HepG2 (cell line): ENCODE data around the gene AGAP1. TPM values are rescaled to one million over a fixed set of nuclear protein-coding genes. Genes with fewer than 3 reads are reported as not detected.

Experiments
- ATAC-seq: fragments of 200-7000 bp; cut with Tn5 transposase; 3 replicates; pipeline ENCODE4 v1.9.1; 2020; ENCODE audit warnings: mild to moderate bottlenecking, moderate library complexity
- BruUV-seq: library from RNA; stranded (reverse); fragments of 400-500 nt; replicated peaks from 2 replicates; lab custom pipeline; 2021; lab: Mats Ljungman, UMichigan
- CTCF ChIA-PET: fragments of 300-600 bp; formaldehyde crosslinking; extraction: SDS; loops from one replicate; lab custom pipeline; 2021; ENCODE audit warnings: low total read pairs, inconsistent platforms, low intra/inter-chr PET ratio; lab: Yijun Ruan, JAX
- POLR2A ChIA-PET: fragments of 350-600 bp; sonication (Branson Sonifier 250); formaldehyde crosslinking; loops from one replicate; lab custom pipeline; 2020; ENCODE audit warnings: antibody characterized with exemption, inconsistent platforms; lab: Yijun Ruan, JAX
- DNase-seq: peaks from one replicate; pipeline ENCODE4 v3.0.0-alpha.2; 2015; ENCODE audit warnings: low spot score
- FAIRE-seq: peaks from 3 replicates; lab custom pipeline; 2011; peaks lifted over from hg19 to GRCh38; lab: Jason Lieb, UNC
- H2AFZ ChIP-seq: one replicate; pipeline ENCODE4 v1.6.1; 2011; ENCODE audit warnings: low read length, inconsistent platforms
- H3K27ac ChIP-seq: fragments of 300-600 bp; 3 replicates; pipeline ENCODE4 v1.8.0; 2011; ENCODE audit warnings: mixed run types, mild to moderate bottlenecking, mixed read lengths, low read length, inconsistent platforms; ENCODE audit not compliant: insufficient read depth; ENCODE audit errors: extremely low read length
- H3K27me3 ChIP-seq, 2 experiments: fragments of 200-600 bp in 1 of 2; 2 replicates in 1 of 2; 3 replicates in 1 of 2; pipeline versions ENCODE4 v1.6.0 to v1.8.0; 2011; ENCODE audit warnings: low read length in 2 of 2, mild to moderate bottlenecking in 2 of 2, moderate library complexity in 2 of 2, inconsistent platforms in 1 of 2; ENCODE audit not compliant: insufficient read depth in 2 of 2, control insufficient read depth in 1 of 2
- H3K36me3 ChIP-seq, 2 experiments: fragments of 200-600 bp in 1 of 2; replicated peaks in 1 of 2; 2 replicates in 1 of 2; 3 replicates in 1 of 2; pipeline versions ENCODE4 v1.5.1 to v1.8.0; 2011; ENCODE audit warnings: low read length in 2 of 2, inconsistent platforms in 1 of 2; ENCODE audit not compliant: insufficient read depth in 2 of 2, control insufficient read depth in 1 of 2
- H3K4me1 ChIP-seq: 2 replicates; pipeline ENCODE4 v1.5.1; 2012; ENCODE audit warnings: low read length, inconsistent platforms; ENCODE audit not compliant: insufficient read depth
- H3K4me2 ChIP-seq: 2 replicates; pipeline ENCODE4 v1.6.0; 2011; ENCODE audit warnings: low read depth, low read length, inconsistent platforms
- H3K4me3 ChIP-seq, 3 experiments: fragments of 200-600 bp in 1 of 3; sonication (generic), shearing (Covaris generic) in 1 of 3; replicated peaks in 1 of 3; 2 replicates each; pipeline ENCODE4 v1.5.1; 2011 to 2016; ENCODE audit warnings: low read length in 3 of 3, inconsistent platforms in 2 of 3, low read depth in 2 of 3, mild to moderate bottlenecking in 2 of 3, control low read depth in 1 of 3, mixed read lengths in 1 of 3; ENCODE audit not compliant: insufficient read depth in 1 of 3
- H3K79me2 ChIP-seq: one replicate; pipeline ENCODE4 v1.6.1; 2011; ENCODE audit warnings: low read length, inconsistent platforms; ENCODE audit not compliant: insufficient read depth
- H3K9ac ChIP-seq: 2 replicates; pipeline ENCODE4 v1.6.0; 2011; ENCODE audit warnings: mild to moderate bottlenecking, low read depth, low read length, inconsistent platforms; ENCODE audit not compliant: insufficient read depth
- H3K9me3 ChIP-seq: 2 replicates; pipeline ENCODE4 v1.5.1; 2012; ENCODE audit warnings: mild to moderate bottlenecking, low read length
- H4K20me1 ChIP-seq: 2 replicates; pipeline ENCODE4 v1.6.0; 2011; ENCODE audit warnings: inconsistent platforms, mild to moderate bottlenecking, low read length, moderate library complexity; ENCODE audit not compliant: insufficient read depth
- GABPA ChIP-seq, 2 experiments: IDR thresholded peaks; 2 replicates each; pipeline ENCODE4 v1.6.1; 2011 to 2016; ENCODE audit warnings: low read depth in 2 of 2, low read length in 1 of 2, missing biosample characterization in 1 of 2, missing genetic modification characterization in 1 of 2
- HIVEP1 ChIP-seq: sonication (generic); formaldehyde crosslinking; IDR thresholded peaks from 2 replicates; pipeline ENCODE4 v1.4.0; 2020; ENCODE audit warnings: mild to moderate bottlenecking, missing genetic modification reagents
- HNF4A ChIP-seq: sonication (generic); formaldehyde crosslinking; IDR thresholded peaks from 2 replicates; pipeline ENCODE4 v1.4.0; 2020; ENCODE audit warnings: missing genetic modification reagents
- HNF4G ChIP-seq, 2 experiments: sonication (generic) in 1 of 2; formaldehyde crosslinking in 1 of 2; IDR thresholded peaks; 2 replicates each; pipeline versions ENCODE4 v1.4.0 to v1.6.1; 2011 to 2020; ENCODE audit warnings: borderline replicate concordance in 2 of 2, low read depth in 2 of 2, mild to moderate bottlenecking in 2 of 2, low read length in 1 of 2, missing genetic modification reagents in 1 of 2, moderate library complexity in 1 of 2
- RFXANK ChIP-seq: IDR thresholded peaks from 2 replicates; pipeline ENCODE4 v1.6.1; 2016
- ZBTB46 ChIP-seq: sonication (generic); formaldehyde crosslinking; IDR thresholded peaks from 2 replicates; pipeline ENCODE4 v1.4.0; 2020; ENCODE audit warnings: mild to moderate bottlenecking, missing genetic modification reagents, borderline replicate concordance
- ZNF800 ChIP-seq: sonication (generic); formaldehyde crosslinking; IDR thresholded peaks from 2 replicates; pipeline ENCODE4 v1.4.0; 2020; ENCODE audit warnings: missing genetic modification reagents
- WGBS: methylation state at CpG from one replicate; pipeline ENCODE4 v1.1.6; 2017; ENCODE audit warnings: low lambda C conversion rate; 5-methylcytosine and 5-hydroxymethylcytosine counted together
- in situ Hi-C: cut with HindIII; loops from 2 replicates; pipeline ENCODE4 v1.10.0; 2017; ENCODE audit warnings: low pct_unique_long_range_greater_than_20kb; ENCODE audit not compliant: extremely low pct_ligation_motif_present
- intact Hi-C: fragments of 100-400 bp; cut with micrococcal nuclease; formaldehyde crosslinking; loops from one replicate; pipeline ENCODE4 v1.10.0; 2022; ENCODE audit not compliant: unreplicated experiment
- polyA plus RNA-seq, 8 experiments: library from polyadenylated mRNA; depleted of rRNA in 3 of 8; stranded (reverse) in 7 of 8; unstranded in 1 of 8; fragments of >200 nt; fragmentation: Illumina TruSeq in 4 of 8; extraction: Trizol in 4 of 8; gene quantifications; 2 replicates each; pipeline versions ENCODE4 v1.2.1 to v1.2.3, GENCODE V29; 2011 to 2016; ENCODE audit warnings: low read depth in 4 of 8, missing spikeins in 1 of 8, mixed read lengths in 1 of 8; ENCODE audit not compliant: insufficient read depth in 1 of 8
- total RNA-seq, 5 experiments: library from RNA; depleted of rRNA; stranded (reverse); fragments of >200 nt; fragmentation: Illumina TruSeq; extraction: Trizol; gene quantifications; 2 replicates each; pipeline ENCODE4 v1.2.3, GENCODE V29; 2016; ENCODE audit warnings: low read depth in 1 of 5
- TF ChIP-seq, protein P1 (sequence below): sonication (generic); formaldehyde crosslinking; conservative IDR thresholded peaks from 2 replicates; pipeline ENCODE4 v1.4.0; 2020; ENCODE audit warnings: missing genetic modification reagents

AGAP1 gene
- total and polyA plus RNA-seq, 2 of the 13 experiments (the other 11 are each of a cell fraction or from before 2014, with no cell fraction given), result 21.2 to 32.7 TPM

GRCh38 chr2:235949567-235950472 lies 456.0 kb downstream of the AGAP1 start:
- no peaks in the 10 kb centered on the region for H3K79me2 ChIP-seq
- in situ Hi-C loops (no loop called here), intact Hi-C loops (no loop called here)
- 0 out of 2 replicates have a peak, but pooled peaks cover 6% of the 10 kb centered on the region for H3K4me1 ChIP-seq
- FAIRE-seq, result no peak
- peaks cover 2 to 12% of the 10 kb centered on the region in 2 experiments; a peak in 1 of 5 replicates for H3K36me3 ChIP-seq
- WGBS, result 97% methylated on average over 17 of the region's 17 CpGs
- POLR2A ChIA-PET, result no interaction called here
- H3K4me3 ChIP-seq, result no peak overlapping the region
- H3K27ac ChIP-seq, result no peak overlapping the region
- TF ChIP-seq RFXANK (CRISPR knock-in tag) (no peak), HNF4A (CRISPR knock-in tag) (no peak), HIVEP1 (CRISPR knock-in tag) (0 out of 2 replicates have a peak, but pooled peaks have one; percentile 32)
- BruUV-seq, result no TSS peak
- ATAC-seq, result no peak
- H3K9me3 ChIP-seq, result no peaks in the 10 kb centered on the region
- H3K4me2 ChIP-seq, result no peak overlapping the region
- H3K27me3 ChIP-seq, result no peaks in the 10 kb centered on the region
- H3K9ac ChIP-seq, result no peak overlapping the region
- no peak overlapping the region for H2AFZ ChIP-seq
- H4K20me1 ChIP-seq, result no peaks in the 10 kb centered on the region
- CTCF ChIA-PET, result no interaction called here
- DNase-seq, result no peak

- Histone ChIP-seq H3K9me3 (no peaks in the 10 kb centered on the region), H3K4me3 (no peak overlapping the region), H3K36me3 (peaks cover 2 to 18% of the 10 kb centered on the region in 2 experiments; a peak in 1 of 5 replicates), H4K20me1 (no peaks in the 10 kb centered on the region), H2AFZ (no peak overlapping the region), H3K79me2 (no peaks in the 10 kb centered on the region), H3K9ac (no peak overlapping the region), H3K4me1 (0 out of 2 replicates have a peak, but pooled peaks cover 6% of the 10 kb centered on the region), H3K27me3 (no peaks in the 10 kb centered on the region), H3K4me2 (no peak overlapping the region), H3K27ac (no peak overlapping the region)
- ChIA-PET POLR2A (no interaction called here), CTCF (no interaction called here)
- no peak for ATAC-seq
- in situ Hi-C loops (no loop called here), intact Hi-C loops (no loop called here)
- no peak for FAIRE-seq
- 96% methylated on average over 3 of the region's 3 CpGs for WGBS
- DNase-seq, result no peak
- BruUV-seq, result no TSS peak
- no peak for TF ChIP-seq GABPA (IDR thresholded peaks at IDR 0.05; ENCODE audit: low read depth, low read length)
- no peak for TF ChIP-seq GABPA (CRISPR knock-in tag; IDR thresholded peaks at IDR 0.05; ENCODE audit: low read depth)
- no peak for TF ChIP-seq ZNF800 (CRISPR knock-in tag)
- TF ChIP-seq, protein P1, sequence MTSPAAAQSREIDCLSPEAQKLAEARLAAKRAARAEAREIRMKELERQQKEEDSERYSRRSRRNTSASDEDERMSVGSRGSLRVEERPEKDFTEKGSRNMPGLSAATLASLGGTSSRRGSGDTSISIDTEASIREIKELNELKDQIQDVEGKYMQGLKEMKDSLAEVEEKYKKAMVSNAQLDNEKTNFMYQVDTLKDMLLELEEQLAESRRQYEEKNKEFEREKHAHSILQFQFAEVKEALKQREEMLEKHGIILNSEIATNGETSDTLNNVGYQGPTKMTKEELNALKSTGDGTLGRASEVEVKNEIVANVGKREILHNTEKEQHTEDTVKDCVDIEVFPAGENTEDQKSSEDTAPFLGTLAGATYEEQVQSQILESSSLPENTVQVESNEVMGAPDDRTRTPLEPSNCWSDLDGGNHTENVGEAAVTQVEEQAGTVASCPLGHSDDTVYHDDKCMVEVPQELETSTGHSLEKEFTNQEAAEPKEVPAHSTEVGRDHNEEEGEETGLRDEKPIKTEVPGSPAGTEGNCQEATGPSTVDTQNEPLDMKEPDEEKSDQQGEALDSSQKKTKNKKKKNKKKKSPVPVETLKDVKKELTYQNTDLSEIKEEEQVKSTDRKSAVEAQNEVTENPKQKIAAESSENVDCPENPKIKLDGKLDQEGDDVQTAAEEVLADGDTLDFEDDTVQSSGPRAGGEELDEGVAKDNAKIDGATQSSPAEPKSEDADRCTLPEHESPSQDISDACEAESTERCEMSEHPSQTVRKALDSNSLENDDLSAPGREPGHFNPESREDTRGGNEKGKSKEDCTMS (CRISPR knock-in tag), result no peak
- TF ChIP-seq HNF4G (IDR thresholded peaks at IDR 0.05; ENCODE audit: borderline replicate concordance, low read depth, low read length), result no peak
- TF ChIP-seq HNF4G (CRISPR knock-in tag; IDR thresholded peaks at IDR 0.05; ENCODE audit: borderline replicate concordance, low read depth), result no peak
- TF ChIP-seq ZBTB46 (CRISPR knock-in tag), result no peak
Measured at GRCh38 chr2:235950473-235950809, 456.6 kb downstream of the AGAP1 start.
